ENCODE data around the gene PLCB1. TPM values are rescaled to one million over a fixed set of nuclear protein-coding genes. Genes with fewer than 3 reads are reported as not detected.

Gene PLCB1
- total RNA-seq, 1 donor from 2014 or later = 6.3 TPM

- Histone ChIP-seq H3K4me1 (no peaks in the 10 kb centered on the region), H3K27me3 (ENCODE audit: low read depth) (no peaks in the 10 kb centered on the region), H3K27ac (no peak overlapping the region), H3K36me3 (no peaks in the 10 kb centered on the region), H3K9me3 (no peaks in the 10 kb centered on the region), H3K4me3 (no peak overlapping the region)
- TF ChIP-seq CTCF (IDR thresholded peaks at IDR 0.05) = no peak
- DNase-seq = no peak
- no peak for ATAC-seq
- intact Hi-C loops (cut with DNase I) = no loop called here
Measured at GRCh38 chr20:8932192-8933165, 800.4 kb downstream of the PLCB1 start.

GRCh38 chr20:8933381-8933807 lies 801.3 kb downstream of the PLCB1 start:
- intact Hi-C loops (cut with DNase I) = no loop called here
- no peak overlapping the region for H3K27ac ChIP-seq
- H3K9me3 ChIP-seq = no peaks in the 10 kb centered on the region
- H3K27me3 ChIP-seq (ENCODE audit: low read depth) = no peaks in the 10 kb centered on the region
- ATAC-seq (no peak), DNase-seq (no peak)
- no peaks in the 10 kb centered on the region for H3K4me1 ChIP-seq
- H3K36me3 ChIP-seq = no peaks in the 10 kb centered on the region
- TF ChIP-seq CTCF (IDR thresholded peaks at IDR 0.05) = no peak
- no peak overlapping the region for H3K4me3 ChIP-seq

GRCh38 chr20:8934362-8934761 lies 802.3 kb downstream of the PLCB1 start:
- no peak for ATAC-seq
- no peaks in the 10 kb centered on the region for H3K9me3 ChIP-seq

More at GRCh38 chr20:8934362-8934761, 802.3 kb downstream of the PLCB1 start:
- no peak for TF ChIP-seq CTCF (IDR thresholded peaks at IDR 0.05)
- no peaks in the 10 kb centered on the region for H3K27me3 ChIP-seq (ENCODE audit: low read depth)
- H3K4me3 ChIP-seq = no peak overlapping the region
- no peak for DNase-seq
- intact Hi-C loops (cut with DNase I) = no loop called here
- H3K27ac ChIP-seq = no peak overlapping the region
- H3K4me1 ChIP-seq = no peaks in the 10 kb centered on the region
- no peaks in the 10 kb centered on the region for H3K36me3 ChIP-seq

Other genes with a start within 250 kb of the PLCB1 start
- not detected for gene HAO1, start 191.8 kb upstream of the PLCB1 start, total RNA-seq
- gene TMX4, start 112.5 kb upstream of the PLCB1 start, total RNA-seq = 35.7 TPM